Measurements from ENCODE around the gene OSBP2.
A peak's percentile ranks its signal among the peaks of the same experiment; 100 is the strongest.

Gene OSBP2

DNA sequence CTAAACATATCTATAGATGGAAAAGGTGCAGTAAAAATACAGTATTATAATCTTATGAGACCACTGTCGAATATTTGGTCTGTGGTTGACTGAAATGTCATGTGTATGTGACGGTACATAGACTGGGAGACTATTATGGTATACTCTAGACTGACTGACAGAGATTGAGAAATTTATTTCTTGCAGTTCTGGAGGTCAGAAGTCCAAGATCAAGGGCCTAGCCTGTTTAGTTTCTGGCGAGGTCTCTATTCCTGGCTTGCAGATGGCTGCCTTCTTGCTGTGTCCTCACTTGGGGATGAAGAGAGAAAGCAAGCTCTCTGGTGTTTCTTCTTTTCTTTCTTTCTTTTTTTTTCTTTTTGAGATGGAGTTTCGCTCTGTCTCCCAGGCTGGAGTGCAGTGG lies 7.3 kb upstream of the OSBP2 start:
- TF ChIP-seq ZBTB7A (IDR thresholded peaks at IDR 0.05; ENCODE audit: low read depth), result no peak
- TF ChIP-seq TCF12 (IDR thresholded peaks at IDR 0.05; ENCODE audit: low read depth), result no peak
- TF ChIP-seq EP300 (IDR thresholded peaks at IDR 0.05; ENCODE audit: borderline replicate concordance), result no peak

DNA sequence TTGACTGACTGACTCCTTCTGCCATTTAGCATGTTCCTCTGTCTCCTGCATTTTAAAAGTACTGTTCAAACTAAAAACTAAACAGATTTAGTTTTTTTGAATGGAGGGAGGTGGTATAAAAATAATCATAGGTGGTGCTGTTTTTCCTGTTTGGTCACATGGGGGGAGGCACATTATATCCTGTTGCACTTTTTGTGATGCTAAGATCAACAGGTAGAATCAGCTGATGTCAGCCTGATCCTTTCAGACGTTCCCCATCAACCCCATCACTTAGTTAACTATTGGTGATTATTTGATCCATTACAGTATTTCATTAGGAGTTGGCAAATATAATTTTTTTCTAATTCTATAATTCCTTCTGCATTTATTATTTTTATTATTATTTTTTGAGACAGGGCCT lies 5.1 kb upstream of the OSBP2 start:
- TF ChIP-seq, protein P1, sequence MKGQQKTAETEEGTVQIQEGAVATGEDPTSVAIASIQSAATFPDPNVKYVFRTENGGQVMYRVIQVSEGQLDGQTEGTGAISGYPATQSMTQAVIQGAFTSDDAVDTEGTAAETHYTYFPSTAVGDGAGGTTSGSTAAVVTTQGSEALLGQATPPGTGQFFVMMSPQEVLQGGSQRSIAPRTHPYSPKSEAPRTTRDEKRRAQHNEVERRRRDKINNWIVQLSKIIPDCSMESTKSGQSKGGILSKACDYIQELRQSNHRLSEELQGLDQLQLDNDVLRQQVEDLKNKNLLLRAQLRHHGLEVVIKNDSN (IDR thresholded peaks at IDR 0.05), result no peak
- TF ChIP-seq YY1 (IDR thresholded peaks at IDR 0.05; ENCODE audit: low read depth), result no peak

DNA sequence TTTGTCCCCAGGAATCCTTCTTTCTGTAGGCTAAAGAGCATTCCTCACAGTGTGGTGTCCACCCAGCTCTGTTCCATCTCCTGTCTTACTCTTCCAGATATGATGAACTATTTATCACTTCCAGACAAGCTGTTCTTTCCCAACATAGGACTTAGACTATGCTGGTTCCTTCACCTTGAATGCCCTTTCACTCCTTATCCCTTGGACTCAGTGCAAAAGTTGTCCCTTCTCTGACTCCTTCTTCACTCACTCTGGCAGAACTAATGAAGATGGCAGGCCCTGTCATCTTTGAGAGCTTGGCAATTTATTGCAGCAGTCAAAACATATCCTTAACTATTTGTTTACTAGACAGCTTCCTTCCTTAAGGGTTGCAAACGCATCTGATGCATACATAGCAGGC lies 3.5 kb upstream of the OSBP2 start:
- TF ChIP-seq CEBPB (IDR thresholded peaks at IDR 0.05) (no peak), CREB1 (IDR thresholded peaks at IDR 0.05; ENCODE audit: low read depth) (no peak), EGR1 (IDR thresholded peaks at IDR 0.05) (no peak), EP300 (IDR thresholded peaks at IDR 0.05; ENCODE audit: borderline replicate concordance) (no peak), FOXM1 (IDR thresholded peaks at IDR 0.05; ENCODE audit: borderline replicate concordance, low read depth) (no peak), NFIC (IDR thresholded peaks at IDR 0.05) (no peak), YY1 (IDR thresholded peaks at IDR 0.05; ENCODE audit: low read depth) (no peak), TEAD4 (IDR thresholded peaks at IDR 0.05) (no peak), RAD21 (IDR thresholded peaks at IDR 0.05; ENCODE audit: low read depth) (no peak), TCF12 (IDR thresholded peaks at IDR 0.05; ENCODE audit: low read depth) (no peak), ZBTB7A (IDR thresholded peaks at IDR 0.05; ENCODE audit: low read depth) (no peak), TAF1 (IDR thresholded peaks at IDR 0.05; ENCODE audit: low read depth) (no peak)
- TF ChIP-seq, protein P1 (IDR thresholded peaks at IDR 0.05), result no peak
- TF ChIP-seq, protein P2, sequence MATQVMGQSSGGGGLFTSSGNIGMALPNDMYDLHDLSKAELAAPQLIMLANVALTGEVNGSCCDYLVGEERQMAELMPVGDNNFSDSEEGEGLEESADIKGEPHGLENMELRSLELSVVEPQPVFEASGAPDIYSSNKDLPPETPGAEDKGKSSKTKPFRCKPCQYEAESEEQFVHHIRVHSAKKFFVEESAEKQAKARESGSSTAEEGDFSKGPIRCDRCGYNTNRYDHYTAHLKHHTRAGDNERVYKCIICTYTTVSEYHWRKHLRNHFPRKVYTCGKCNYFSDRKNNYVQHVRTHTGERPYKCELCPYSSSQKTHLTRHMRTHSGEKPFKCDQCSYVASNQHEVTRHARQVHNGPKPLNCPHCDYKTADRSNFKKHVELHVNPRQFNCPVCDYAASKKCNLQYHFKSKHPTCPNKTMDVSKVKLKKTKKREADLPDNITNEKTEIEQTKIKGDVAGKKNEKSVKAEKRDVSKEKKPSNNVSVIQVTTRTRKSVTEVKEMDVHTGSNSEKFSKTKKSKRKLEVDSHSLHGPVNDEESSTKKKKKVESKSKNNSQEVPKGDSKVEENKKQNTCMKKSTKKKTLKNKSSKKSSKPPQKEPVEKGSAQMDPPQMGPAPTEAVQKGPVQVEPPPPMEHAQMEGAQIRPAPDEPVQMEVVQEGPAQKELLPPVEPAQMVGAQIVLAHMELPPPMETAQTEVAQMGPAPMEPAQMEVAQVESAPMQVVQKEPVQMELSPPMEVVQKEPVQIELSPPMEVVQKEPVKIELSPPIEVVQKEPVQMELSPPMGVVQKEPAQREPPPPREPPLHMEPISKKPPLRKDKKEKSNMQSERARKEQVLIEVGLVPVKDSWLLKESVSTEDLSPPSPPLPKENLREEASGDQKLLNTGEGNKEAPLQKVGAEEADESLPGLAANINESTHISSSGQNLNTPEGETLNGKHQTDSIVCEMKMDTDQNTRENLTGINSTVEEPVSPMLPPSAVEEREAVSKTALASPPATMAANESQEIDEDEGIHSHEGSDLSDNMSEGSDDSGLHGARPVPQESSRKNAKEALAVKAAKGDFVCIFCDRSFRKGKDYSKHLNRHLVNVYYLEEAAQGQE (IDR thresholded peaks at IDR 0.05; ENCODE audit: low read depth), result no peak
- TF ChIP-seq, protein P3, sequence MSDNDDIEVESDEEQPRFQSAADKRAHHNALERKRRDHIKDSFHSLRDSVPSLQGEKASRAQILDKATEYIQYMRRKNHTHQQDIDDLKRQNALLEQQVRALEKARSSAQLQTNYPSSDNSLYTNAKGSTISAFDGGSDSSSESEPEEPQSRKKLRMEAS (IDR thresholded peaks at IDR 0.05), result no peak

DNA sequence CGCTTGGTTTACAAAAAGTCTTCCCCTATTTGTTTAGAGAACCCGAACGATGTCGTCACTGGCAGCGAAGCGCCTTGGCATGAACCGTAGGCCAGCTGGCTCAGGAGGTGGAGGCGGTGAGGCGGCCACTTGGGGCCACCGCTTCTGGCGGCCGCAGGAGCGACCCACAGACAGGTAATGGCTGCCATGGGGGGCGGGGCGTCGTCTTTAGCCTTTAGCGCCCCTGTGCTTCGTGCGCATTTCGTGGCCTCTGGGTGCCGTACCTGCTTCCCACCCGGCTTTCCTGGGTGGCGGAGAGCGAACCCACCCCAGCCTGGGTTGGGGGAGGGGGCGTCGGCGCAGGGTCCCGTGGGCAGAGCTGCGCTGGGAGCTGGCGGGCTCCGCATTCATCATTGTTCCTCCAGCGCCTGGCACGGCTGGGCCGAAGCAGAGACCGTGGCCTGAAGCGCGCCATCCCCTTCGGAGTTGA lies 469 bp upstream of the OSBP2 start:
- TF ChIP-seq NFIC (IDR thresholded peaks at IDR 0.05), result 0 out of 2 replicates have a peak, but pooled peaks have one; percentile 6
- TF ChIP-seq ZBTB7A (IDR thresholded peaks at IDR 0.05; ENCODE audit: low read depth), result peak; percentile 62
- no peak for TF ChIP-seq TCF12 (IDR thresholded peaks at IDR 0.05; ENCODE audit: low read depth)
- TF ChIP-seq, protein P1 (IDR thresholded peaks at IDR 0.05), result 0 out of 2 replicates have a peak, but pooled peaks have one; percentile 17
- peak; percentile 92 for TF ChIP-seq YY1 (IDR thresholded peaks at IDR 0.05; ENCODE audit: low read depth)
- no peak for TF ChIP-seq CREB1 (IDR thresholded peaks at IDR 0.05; ENCODE audit: low read depth)
- TF ChIP-seq, protein P3 (IDR thresholded peaks at IDR 0.05), result no peak
- TF ChIP-seq TEAD4 (IDR thresholded peaks at IDR 0.05), result no peak
- no peak for TF ChIP-seq RAD21 (IDR thresholded peaks at IDR 0.05; ENCODE audit: low read depth)
- TF ChIP-seq EP300 (IDR thresholded peaks at IDR 0.05; ENCODE audit: borderline replicate concordance), result no peak
- no peak for TF ChIP-seq CEBPB (IDR thresholded peaks at IDR 0.05)
- TF ChIP-seq, protein P2 (IDR thresholded peaks at IDR 0.05; ENCODE audit: low read depth), result no peak
- TF ChIP-seq TAF1 (IDR thresholded peaks at IDR 0.05; ENCODE audit: low read depth), result peak; percentile 22; the same call in 1 of the 2 replicates
- no peak for TF ChIP-seq FOXM1 (IDR thresholded peaks at IDR 0.05; ENCODE audit: borderline replicate concordance, low read depth)
- no peak for TF ChIP-seq EGR1 (IDR thresholded peaks at IDR 0.05)

DNA sequence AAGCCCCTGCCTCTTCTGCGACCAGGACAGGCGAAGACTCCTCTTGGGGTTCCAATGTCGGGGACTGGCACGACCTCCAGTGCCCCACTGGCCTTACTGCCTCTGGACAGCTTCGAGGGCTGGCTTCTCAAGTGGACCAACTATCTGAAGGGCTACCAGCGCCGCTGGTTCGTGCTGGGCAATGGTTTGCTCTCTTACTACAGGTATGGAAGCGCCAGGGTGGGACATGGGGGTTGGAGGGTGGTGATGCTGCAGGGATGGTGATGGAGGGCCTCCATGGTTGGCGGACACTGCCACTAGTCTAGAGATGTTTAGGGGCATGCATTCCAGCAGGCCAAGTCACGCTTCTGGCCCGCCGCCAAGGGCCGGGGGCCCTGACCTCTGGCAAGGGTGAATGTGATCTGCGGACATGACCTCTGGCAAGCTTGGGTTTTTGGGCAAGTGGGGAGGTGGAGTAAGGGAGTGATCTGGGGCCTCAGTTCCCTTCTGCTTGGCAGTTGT lies 727 bp downstream of the OSBP2 start:
- no peak for TF ChIP-seq RAD21 (IDR thresholded peaks at IDR 0.05; ENCODE audit: low read depth)
- TF ChIP-seq NFIC (IDR thresholded peaks at IDR 0.05), result peak; percentile 31; the same call in 1 of the 2 replicates

Data from Ishikawa (cell line).